GM18507 (cell line): Measurements from ENCODE around the gene INPP5J.

Source experiments
- DNase-seq: peaks from one replicate; pipeline ENCODE4 v3.0.0; 2011; ENCODE audit warnings: low read depth; ENCODE audit not compliant: insufficient read length; ENCODE audit errors: extremely low spot score
- FAIRE-seq: peaks from 2 replicates; lab custom pipeline; 2011; peaks lifted over from hg19 to GRCh38; lab: Jason Lieb, UNC

The INPP5J gene

GRCh38 chr22:31121403-31121802 is 1.4 kb upstream of the INPP5J start:
- no peak for DNase-seq
- FAIRE-seq, result no peak

- FAIRE-seq (no peak), DNase-seq (no peak)
Measured at GRCh38 chr22:31122196-31122531, 602 bp upstream of the INPP5J start.

- DNase-seq, result no peak
- no peak for FAIRE-seq
Measured at GRCh38 chr22:31123292-31123602, 481 bp downstream of the INPP5J start.

- DNase-seq (no peak), FAIRE-seq (no peak)
Measured at GRCh38 chr22:31124290-31124689, 1.5 kb downstream of the INPP5J start.

- FAIRE-seq (no peak), DNase-seq (no peak)
Measured at GRCh38 chr22:31124811-31125465, 2.2 kb downstream of the INPP5J start.

GRCh38 chr22:31125521-31126117 is 2.9 kb downstream of the INPP5J start:
- DNase-seq (no peak), FAIRE-seq (no peak)

GRCh38 chr22:31126128-31126868 is 3.5 kb downstream of the INPP5J start:
- DNase-seq, result no peak
- FAIRE-seq, result no peak

GRCh38 chr22:31126869-31127175 is 4.1 kb downstream of the INPP5J start:
- FAIRE-seq (no peak), DNase-seq (no peak)

GRCh38 chr22:31127181-31127772 is 4.5 kb downstream of the INPP5J start:
- no peak for FAIRE-seq
- DNase-seq, result no peak

- no peak for FAIRE-seq
- no peak for DNase-seq
Measured at GRCh38 chr22:31128156-31128555, 5.4 kb downstream of the INPP5J start.

- DNase-seq, result no peak
- no peak for FAIRE-seq
Measured at GRCh38 chr22:31130873-31131272, 8.1 kb downstream of the INPP5J start.

GRCh38 chr22:31133911-31134310 is 11.1 kb downstream of the INPP5J start:
- FAIRE-seq (no peak), DNase-seq (no peak)

GRCh38 chr22:31134688-31135087 is 11.9 kb downstream of the INPP5J start:
- FAIRE-seq (no peak), DNase-seq (no peak)

- DNase-seq, result no peak
- no peak for FAIRE-seq
Measured at GRCh38 chr22:31135706-31136105, 12.9 kb downstream of the INPP5J start.

- no peak for DNase-seq
- no peak for FAIRE-seq
Measured at GRCh38 chr22:31136155-31136554, 13.4 kb downstream of the INPP5J start.

- DNase-seq (no peak), FAIRE-seq (no peak)
Measured at GRCh38 chr22:31136711-31137110, 13.9 kb downstream of the INPP5J start.

GRCh38 chr22:31137721-31138120 is 15.0 kb downstream of the INPP5J start:
- no peak for FAIRE-seq
- DNase-seq, result no peak

- no peak for FAIRE-seq
- DNase-seq, result no peak
Measured at GRCh38 chr22:31138126-31138525, 15.4 kb downstream of the INPP5J start.

- DNase-seq, result no peak
- no peak for FAIRE-seq
Measured at GRCh38 chr22:31139066-31139465, 16.3 kb downstream of the INPP5J start.

GRCh38 chr22:31139866-31140716 is 17.3 kb downstream of the INPP5J start, which contains the start of gene PLA2G3:
PLA2G3 (minus strand) TSS chr22:31140508; CDS start chr22:31140354, 154 bp downstream.
- DNase-seq (no peak), FAIRE-seq (no peak)
